WTC11 (cell line): ENCODE results near the gene MCRIP2. TPM values are rescaled to one million over a fixed set of nuclear protein-coding genes. Genes with fewer than 3 reads are reported as not detected.

Experiments
- ATAC-seq: fragments of 200-7000 bp; cut with Tn5 transposase; 2 replicates; pipeline ENCODE4 v1.10.0; 2021; ENCODE audit warnings: mild to moderate bottlenecking, moderate library complexity
- CTCF ChIA-PET: fragments of 300-600 bp; sonication (Branson Sonifier 250); formaldehyde crosslinking; loops from one replicate; lab custom pipeline; 2021; ENCODE audit warnings: antibody characterized with exemption; lab: Charles Lee
- POLR2A ChIA-PET: fragments of 350-600 bp; sonication (Branson Sonifier 250); formaldehyde crosslinking; loops from one replicate; lab custom pipeline; 2021; ENCODE audit warnings: antibody characterized with exemption; lab: Charles Lee
- DNase-seq: peaks from one replicate; pipeline ENCODE4 v3.0.0; 2021; ENCODE audit warnings: low spot score
- H3K27ac Mint-ChIP-seq: 2 replicates; pipeline ENCODE4 v1.8.0; 2021; ENCODE audit warnings: mixed read lengths
- H3K27me3 Mint-ChIP-seq: 2 replicates; pipeline ENCODE4 v1.8.0; 2021; ENCODE audit warnings: low read depth, mild to moderate bottlenecking, moderate library complexity, mixed read lengths
- H3K36me3 Mint-ChIP-seq: 2 replicates; pipeline ENCODE4 v1.8.0; 2021; ENCODE audit warnings: mixed read lengths
- H3K4me1 Mint-ChIP-seq: 2 replicates; pipeline ENCODE4 v1.8.0; 2022; ENCODE audit warnings: mixed read lengths
- H3K4me3 Mint-ChIP-seq: 2 replicates; pipeline ENCODE4 v1.8.0; 2021; ENCODE audit warnings: mild to moderate bottlenecking, moderate library complexity, mixed read lengths
- H3K9me3 Mint-ChIP-seq: 2 replicates; pipeline ENCODE4 v1.8.0; 2021; ENCODE audit warnings: mixed read lengths
- ATF1 ChIP-seq: sonication (generic); formaldehyde crosslinking; IDR thresholded peaks from 2 replicates; pipeline ENCODE4 v1.8.1; 2023; ENCODE audit warnings: mild to moderate bottlenecking, moderate library complexity, missing genetic modification reagents
- CREM ChIP-seq: sonication (generic); formaldehyde crosslinking; IDR thresholded peaks from 2 replicates; pipeline ENCODE4 v1.8.1; 2022; ENCODE audit warnings: mild to moderate bottlenecking, missing genetic modification reagents, moderate library complexity
- E2F5 ChIP-seq: sonication (generic); formaldehyde crosslinking; IDR thresholded peaks from 2 replicates; pipeline ENCODE4 v1.8.1; 2022; ENCODE audit warnings: mild to moderate bottlenecking, moderate library complexity, missing genetic modification reagents
- EMX1 ChIP-seq: fragments of 250-450 bp; sonication (Bioruptor Pico); IDR thresholded peaks from 2 replicates; pipeline ENCODE4 v1.8.0; 2021; ENCODE audit warnings: mild to moderate bottlenecking
- FOXK1 ChIP-seq: sonication (generic); formaldehyde crosslinking; IDR thresholded peaks from 2 replicates; pipeline ENCODE4 v1.8.0; 2022; ENCODE audit warnings: mild to moderate bottlenecking, moderate library complexity, missing genetic modification reagents
- FOXP1 ChIP-seq: sonication (generic); formaldehyde crosslinking; IDR thresholded peaks from 2 replicates; pipeline ENCODE4 v1.8.0; 2022; ENCODE audit warnings: missing genetic modification reagents, mild to moderate bottlenecking, moderate library complexity, borderline replicate concordance
- MAX ChIP-seq: sonication (generic); formaldehyde crosslinking; IDR thresholded peaks from 2 replicates; pipeline ENCODE4 v1.8.0; 2022; ENCODE audit warnings: mild to moderate bottlenecking, missing genetic modification reagents
- MYBL2 ChIP-seq: sonication (generic); formaldehyde crosslinking; IDR thresholded peaks from 2 replicates; pipeline ENCODE4 v1.8.1; 2023; ENCODE audit warnings: mild to moderate bottlenecking, moderate library complexity, missing genetic modification reagents
- NFE2L1 ChIP-seq: sonication (generic); formaldehyde crosslinking; IDR thresholded peaks from 2 replicates; pipeline ENCODE4 v1.8.1; 2023; ENCODE audit warnings: missing genetic modification reagents
- NFYB ChIP-seq: sonication (generic); formaldehyde crosslinking; conservative IDR thresholded peaks from 2 replicates; pipeline ENCODE4 v1.8.0; 2022; ENCODE audit warnings: low read depth, missing genetic modification reagents
- NR3C1 ChIP-seq: sonication (generic); formaldehyde crosslinking; conservative IDR thresholded peaks from 2 replicates; pipeline ENCODE4 v1.8.1; 2023; ENCODE audit warnings: low read depth, mild to moderate bottlenecking, missing genetic modification reagents
- PRRX2 ChIP-seq: fragments of 250-450 bp; sonication (Bioruptor Pico); IDR thresholded peaks from 2 replicates; pipeline ENCODE4 v1.8.0; 2021; ENCODE audit warnings: mild to moderate bottlenecking
- RELA ChIP-seq: sonication (generic); formaldehyde crosslinking; IDR thresholded peaks from 2 replicates; pipeline ENCODE4 v1.8.1; 2022; ENCODE audit warnings: missing genetic modification reagents, mild to moderate bottlenecking, borderline replicate concordance
- RORB ChIP-seq: fragments of 250-450 bp; sonication (Bioruptor Pico); IDR thresholded peaks from 2 replicates; pipeline ENCODE4 v1.9.0; 2021; ENCODE audit warnings: mild to moderate bottlenecking
- SP1 ChIP-seq: sonication (generic); formaldehyde crosslinking; conservative IDR thresholded peaks from 2 replicates; pipeline ENCODE4 v1.8.1; 2022; ENCODE audit warnings: missing genetic modification reagents
- TEAD1 ChIP-seq: sonication (generic); formaldehyde crosslinking; IDR thresholded peaks from 2 replicates; pipeline ENCODE4 v1.8.0; 2022; ENCODE audit warnings: mild to moderate bottlenecking, missing genetic modification reagents
- USF2 ChIP-seq: sonication (generic); formaldehyde crosslinking; IDR thresholded peaks from 2 replicates; pipeline ENCODE4 v1.8.1; 2023; ENCODE audit warnings: mild to moderate bottlenecking, missing genetic modification reagents, moderate library complexity
- ZNF416 ChIP-seq: fragments of 250-450 bp; sonication (Bioruptor Pico); IDR thresholded peaks from 2 replicates; pipeline ENCODE4 v1.9.0; 2021; ENCODE audit warnings: mild to moderate bottlenecking, inconsistent platforms
- ZNF423 ChIP-seq: fragments of 250-450 bp; sonication (Bioruptor Pico); IDR thresholded peaks from 2 replicates; pipeline ENCODE4 v2.1.2; 2022; ENCODE audit warnings: mild to moderate bottlenecking, moderate library complexity
- total RNA-seq: library from RNA; stranded (reverse); gene quantifications from 3 replicates; pipeline ENCODE4 v1.2.3, GENCODE V29; 2021
- TF ChIP-seq, protein P1 (sequence below): sonication (generic); formaldehyde crosslinking; IDR thresholded peaks from 2 replicates; pipeline ENCODE4 v1.8.1; 2023; ENCODE audit warnings: mild to moderate bottlenecking, missing genetic modification reagents
- TF ChIP-seq, protein P2 (sequence below): fragments of 250-450 bp; sonication (Bioruptor Pico); IDR thresholded peaks from 2 replicates; pipeline ENCODE4 v1.9.0; 2021; ENCODE audit warnings: mild to moderate bottlenecking, borderline replicate concordance

MCRIP2 gene
- total RNA-seq, 1 experiment from 2014 or later, result 63.3 TPM

DNA sequence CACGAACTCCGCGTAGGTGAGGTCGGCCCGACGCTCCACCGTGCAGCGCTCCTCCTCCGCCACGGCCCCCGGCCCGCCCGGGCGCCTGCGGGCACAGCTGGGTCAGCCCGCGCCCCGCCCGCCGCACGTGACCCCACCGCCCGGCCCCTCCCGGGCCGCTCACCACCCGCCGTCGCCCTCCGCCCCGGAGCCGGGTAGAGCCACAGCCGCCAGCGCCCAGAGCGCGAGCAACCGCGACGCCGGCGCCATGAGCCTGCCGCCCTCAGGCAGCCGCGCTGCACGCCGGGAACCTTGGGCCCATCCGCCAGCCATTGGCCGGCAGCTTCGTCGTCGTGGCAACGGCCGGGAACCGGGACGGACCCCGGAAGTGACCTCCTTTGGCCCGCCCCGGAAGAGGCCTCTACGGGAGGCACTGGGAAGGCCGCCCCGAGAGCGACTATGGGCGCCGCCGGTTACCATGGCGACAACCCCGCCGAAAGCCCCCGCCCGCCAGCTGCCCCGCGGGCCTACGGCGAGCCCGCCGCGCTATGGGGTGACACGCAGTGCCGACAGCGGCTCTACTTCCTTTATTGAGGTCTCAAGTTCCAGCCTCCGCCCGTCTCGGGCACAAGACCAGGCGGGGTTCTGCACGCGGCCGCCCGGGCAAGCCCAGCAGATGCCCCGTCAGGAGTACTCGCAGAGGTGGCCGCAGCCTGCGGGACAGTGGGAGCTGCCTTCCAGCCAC lies 42.6 kb downstream of the MCRIP2 start, which contains the start of gene JMJD8:
Gene JMJD8 (minus strand): TSS at position 264 of the 724 bp plus-strand sequence. CDS start 15 bp downstream, at position 249.
- DNase-seq, result peak; percentile 96
- Mint-ChIP-seq H3K9me3 (no peaks in the 10 kb centered on the region), H3K27me3 (no peaks in the 10 kb centered on the region), H3K36me3 (peaks cover 25% of the 10 kb centered on the region), H3K4me1 (peaks cover 19% of the 10 kb centered on the region), H3K4me3 (peak within 1 kb of the TSS; percentile 76), H3K27ac (no peak within 1 kb of the TSS; the same call in 1 of the 2 replicates)
- ATAC-seq, result peak; percentile 49
- no peak for TF ChIP-seq PRRX2 (CRISPR knock-in tag)
- peak; percentile 69; the same call in 1 of the 2 replicates for TF ChIP-seq E2F5
- TF ChIP-seq, protein P1, sequence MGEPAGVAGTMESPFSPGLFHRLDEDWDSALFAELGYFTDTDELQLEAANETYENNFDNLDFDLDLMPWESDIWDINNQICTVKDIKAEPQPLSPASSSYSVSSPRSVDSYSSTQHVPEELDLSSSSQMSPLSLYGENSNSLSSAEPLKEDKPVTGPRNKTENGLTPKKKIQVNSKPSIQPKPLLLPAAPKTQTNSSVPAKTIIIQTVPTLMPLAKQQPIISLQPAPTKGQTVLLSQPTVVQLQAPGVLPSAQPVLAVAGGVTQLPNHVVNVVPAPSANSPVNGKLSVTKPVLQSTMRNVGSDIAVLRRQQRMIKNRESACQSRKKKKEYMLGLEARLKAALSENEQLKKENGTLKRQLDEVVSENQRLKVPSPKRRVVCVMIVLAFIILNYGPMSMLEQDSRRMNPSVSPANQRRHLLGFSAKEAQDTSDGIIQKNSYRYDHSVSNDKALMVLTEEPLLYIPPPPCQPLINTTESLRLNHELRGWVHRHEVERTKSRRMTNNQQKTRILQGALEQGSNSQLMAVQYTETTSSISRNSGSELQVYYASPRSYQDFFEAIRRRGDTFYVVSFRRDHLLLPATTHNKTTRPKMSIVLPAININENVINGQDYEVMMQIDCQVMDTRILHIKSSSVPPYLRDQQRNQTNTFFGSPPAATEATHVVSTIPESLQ (CRISPR knock-in tag), result no peak
- TF ChIP-seq MYBL2 (CRISPR knock-in tag), result peak; percentile 73; the same call in 1 of the 2 replicates
- no peak for TF ChIP-seq ATF1 (CRISPR knock-in tag)
- peak; percentile 80 for TF ChIP-seq TEAD1 (CRISPR knock-in tag)
- no peak for TF ChIP-seq RELA
- no peak for TF ChIP-seq RORB (CRISPR knock-in tag)
- TF ChIP-seq MAX (CRISPR knock-in tag), result peak; percentile 37; the same call in 1 of the 2 replicates
- 0 out of 2 replicates have a peak, but pooled peaks have one; percentile 37 for TF ChIP-seq CREM (CRISPR knock-in tag)
- TF ChIP-seq NFYB (CRISPR knock-in tag), result peak; percentile 88
- TF ChIP-seq NFE2L1 (CRISPR knock-in tag), result peak; percentile 57; the same call in 1 of the 2 replicates
- peak; percentile 57; the same call in 1 of the 2 replicates for TF ChIP-seq FOXP1 (CRISPR knock-in tag)
- TF ChIP-seq, protein P2, sequence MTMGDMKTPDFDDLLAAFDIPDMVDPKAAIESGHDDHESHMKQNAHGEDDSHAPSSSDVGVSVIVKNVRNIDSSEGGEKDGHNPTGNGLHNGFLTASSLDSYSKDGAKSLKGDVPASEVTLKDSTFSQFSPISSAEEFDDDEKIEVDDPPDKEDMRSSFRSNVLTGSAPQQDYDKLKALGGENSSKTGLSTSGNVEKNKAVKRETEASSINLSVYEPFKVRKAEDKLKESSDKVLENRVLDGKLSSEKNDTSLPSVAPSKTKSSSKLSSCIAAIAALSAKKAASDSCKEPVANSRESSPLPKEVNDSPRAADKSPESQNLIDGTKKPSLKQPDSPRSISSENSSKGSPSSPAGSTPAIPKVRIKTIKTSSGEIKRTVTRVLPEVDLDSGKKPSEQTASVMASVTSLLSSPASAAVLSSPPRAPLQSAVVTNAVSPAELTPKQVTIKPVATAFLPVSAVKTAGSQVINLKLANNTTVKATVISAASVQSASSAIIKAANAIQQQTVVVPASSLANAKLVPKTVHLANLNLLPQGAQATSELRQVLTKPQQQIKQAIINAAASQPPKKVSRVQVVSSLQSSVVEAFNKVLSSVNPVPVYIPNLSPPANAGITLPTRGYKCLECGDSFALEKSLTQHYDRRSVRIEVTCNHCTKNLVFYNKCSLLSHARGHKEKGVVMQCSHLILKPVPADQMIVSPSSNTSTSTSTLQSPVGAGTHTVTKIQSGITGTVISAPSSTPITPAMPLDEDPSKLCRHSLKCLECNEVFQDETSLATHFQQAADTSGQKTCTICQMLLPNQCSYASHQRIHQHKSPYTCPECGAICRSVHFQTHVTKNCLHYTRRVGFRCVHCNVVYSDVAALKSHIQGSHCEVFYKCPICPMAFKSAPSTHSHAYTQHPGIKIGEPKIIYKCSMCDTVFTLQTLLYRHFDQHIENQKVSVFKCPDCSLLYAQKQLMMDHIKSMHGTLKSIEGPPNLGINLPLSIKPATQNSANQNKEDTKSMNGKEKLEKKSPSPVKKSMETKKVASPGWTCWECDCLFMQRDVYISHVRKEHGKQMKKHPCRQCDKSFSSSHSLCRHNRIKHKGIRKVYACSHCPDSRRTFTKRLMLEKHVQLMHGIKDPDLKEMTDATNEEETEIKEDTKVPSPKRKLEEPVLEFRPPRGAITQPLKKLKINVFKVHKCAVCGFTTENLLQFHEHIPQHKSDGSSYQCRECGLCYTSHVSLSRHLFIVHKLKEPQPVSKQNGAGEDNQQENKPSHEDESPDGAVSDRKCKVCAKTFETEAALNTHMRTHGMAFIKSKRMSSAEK, result no peak
- TF ChIP-seq NR3C1 (CRISPR knock-in tag), result no peak
- peak; percentile 49; the same call in 1 of the 2 replicates for TF ChIP-seq FOXK1 (CRISPR knock-in tag)
- peak; percentile 77 for TF ChIP-seq EMX1 (CRISPR knock-in tag)
- TF ChIP-seq SP1 (CRISPR knock-in tag), result peak; percentile 83
- TF ChIP-seq USF2 (CRISPR knock-in tag), result peak; percentile 71
- 0 out of 2 replicates have a peak, but pooled peaks have one; percentile 21 for TF ChIP-seq ZNF423 (CRISPR knock-in tag)
- peak; percentile 77; the same call in 1 of the 2 replicates for TF ChIP-seq ZNF416 (CRISPR knock-in tag)
- POLR2A ChIA-PET, result interaction anchor here (1.6 kb wide), 1 partner anchor 11 kb away, joined by 6 read pairs; no protein-coding TSS in a partner anchor
- CTCF ChIA-PET, result interaction anchor here (0.6 to 1.7 kb wide), 6 partner anchors 11 to 110 kb away, joined by 3 to 5 read pairs (median 3); partner anchors contain the start of genes ANTKMT and RHOT2
